ENCODE data around the gene AGBL3.
"Not testable (repeated sequence)": the region's sequence is repeated elsewhere in the genome, so short reads cannot be mapped to it uniquely, and the experiment has no call there.

The AGBL3 gene

DNA sequence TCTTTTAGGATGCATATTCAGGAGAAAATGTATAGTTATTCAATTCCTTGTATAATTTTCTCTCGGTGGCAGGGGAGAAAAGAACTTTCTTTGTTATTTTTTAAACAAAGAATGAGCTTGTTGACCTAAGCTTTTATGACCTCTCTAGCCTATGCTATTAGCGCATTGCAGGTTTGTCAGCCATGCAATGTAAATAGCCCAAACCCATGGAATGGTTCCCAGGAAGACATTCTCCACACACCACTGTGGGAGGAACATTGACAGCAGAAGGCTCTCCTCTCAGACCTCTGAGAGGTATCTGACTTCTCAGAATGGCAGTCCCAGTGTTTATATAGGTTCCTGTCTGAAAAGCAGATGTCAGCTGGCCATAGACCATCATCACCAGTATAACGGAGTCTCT, 19.6 kb upstream of the AGBL3 start:
- DNase-seq: peak; percentile 40

GRCh38 chr7:134968110-134968509, 18.2 kb upstream of the AGBL3 start:
- DNase-seq: no peak

- not testable (repeated sequence) for DNase-seq
These were observed 4.7 kb upstream of the AGBL3 start for GRCh38 chr7:134981645-134982044.

DNA sequence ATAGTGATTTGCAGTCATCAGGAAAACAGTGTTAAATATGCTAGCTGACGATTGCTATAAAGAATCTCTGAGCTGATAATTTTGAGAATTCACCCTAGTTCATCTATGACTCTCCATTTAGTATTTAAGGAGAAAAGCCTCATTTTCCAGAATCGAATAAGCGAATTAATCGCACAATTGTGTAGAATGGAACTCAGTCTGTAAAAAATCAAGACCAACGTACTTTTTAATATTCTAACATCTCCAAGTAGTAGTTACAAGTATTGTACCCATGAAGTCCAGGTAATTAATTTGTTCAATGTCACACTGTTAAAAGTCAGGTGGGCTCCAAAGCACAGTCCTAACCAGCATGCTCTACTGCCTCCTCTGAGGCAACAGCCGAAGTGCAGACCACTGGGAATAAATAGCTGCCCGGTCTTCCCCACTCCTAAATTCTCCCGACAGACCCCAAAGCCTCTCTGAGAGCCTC, 380 bp upstream of the AGBL3 start:
- DNase-seq: no peak

DNA sequence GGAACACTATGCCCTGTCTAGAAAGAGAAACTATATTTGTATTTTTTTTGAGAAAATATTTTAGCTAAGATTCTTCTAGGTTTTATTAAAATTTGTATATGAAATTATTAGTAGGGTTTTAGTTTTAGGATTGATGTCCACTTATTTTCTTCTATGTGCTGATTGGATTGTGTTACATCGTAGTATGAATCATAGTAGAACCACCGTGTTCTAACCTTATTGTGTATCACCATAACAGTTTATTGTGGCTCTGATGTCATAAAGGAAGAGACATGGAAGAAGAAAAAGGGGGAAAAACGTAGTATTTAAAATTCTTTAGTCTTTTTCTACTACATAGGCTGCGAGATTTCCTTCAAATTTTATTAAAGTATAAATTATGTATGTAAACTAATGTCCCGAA, 1.9 kb downstream of the AGBL3 start:
- no peak for DNase-seq

- DNase-seq: no peak
These were observed 5.4 kb downstream of the AGBL3 start for GRCh38 chr7:134991469-134992339.

- DNase-seq: no peak
These were observed 6.4 kb downstream of the AGBL3 start for GRCh38 chr7:134992626-134993179.

DNA sequence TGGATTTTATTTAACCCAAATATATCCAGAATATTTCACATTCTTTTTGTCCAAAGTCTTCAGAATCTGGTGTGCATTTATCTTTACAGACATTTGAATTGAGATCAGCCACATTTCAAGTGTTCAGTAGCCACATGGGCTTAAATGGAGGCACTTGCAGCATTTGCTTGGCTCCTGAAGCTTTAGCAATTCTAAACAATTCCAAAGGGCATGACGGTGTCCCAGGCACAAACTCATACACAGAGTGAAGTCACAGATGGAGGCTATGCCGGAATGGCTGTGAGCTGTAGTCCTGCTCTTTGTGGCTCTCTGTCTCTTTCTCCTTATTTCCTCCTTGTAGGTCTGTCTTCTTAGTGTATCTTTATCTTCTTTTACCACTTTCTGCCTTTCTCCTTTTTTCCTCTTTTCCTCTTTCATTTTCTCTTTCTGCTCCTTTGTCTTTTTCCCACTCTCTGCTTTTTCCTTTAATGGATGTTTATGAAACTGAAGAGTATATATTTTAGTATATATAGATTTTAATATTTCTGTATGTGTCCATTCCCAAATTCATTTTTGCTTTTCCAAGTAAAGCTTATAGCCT, 7.7 kb downstream of the AGBL3 start:
- no peak for DNase-seq

- DNase-seq: no peak
These were observed 9.2 kb downstream of the AGBL3 start for GRCh38 chr7:134995239-134996096.

- no peak for DNase-seq
These were observed 9.8 kb downstream of the AGBL3 start for GRCh38 chr7:134996097-134996550.

GRCh38 chr7:134997214-134997885, 11.0 kb downstream of the AGBL3 start:
- no peak for DNase-seq

DNA sequence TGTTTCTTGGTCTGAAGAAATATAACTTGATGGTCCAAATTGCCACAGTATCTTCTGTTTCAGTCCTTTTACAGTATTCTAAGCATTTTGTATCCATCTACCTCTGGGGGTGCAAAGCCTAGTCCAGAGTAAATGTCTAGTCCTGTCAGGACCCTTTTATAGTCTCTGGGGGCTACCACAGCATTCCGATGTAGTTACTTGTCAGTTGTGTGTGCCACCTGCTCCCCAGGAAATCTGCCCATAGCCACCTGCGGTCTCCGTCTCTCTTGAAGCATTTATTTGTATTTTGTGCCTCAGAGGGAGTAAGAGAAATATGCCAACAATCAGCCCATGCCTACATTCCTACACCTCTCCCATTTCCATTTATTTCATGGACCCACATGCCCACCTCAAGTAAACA, 12.8 kb downstream of the AGBL3 start:
- no peak for DNase-seq

DNA sequence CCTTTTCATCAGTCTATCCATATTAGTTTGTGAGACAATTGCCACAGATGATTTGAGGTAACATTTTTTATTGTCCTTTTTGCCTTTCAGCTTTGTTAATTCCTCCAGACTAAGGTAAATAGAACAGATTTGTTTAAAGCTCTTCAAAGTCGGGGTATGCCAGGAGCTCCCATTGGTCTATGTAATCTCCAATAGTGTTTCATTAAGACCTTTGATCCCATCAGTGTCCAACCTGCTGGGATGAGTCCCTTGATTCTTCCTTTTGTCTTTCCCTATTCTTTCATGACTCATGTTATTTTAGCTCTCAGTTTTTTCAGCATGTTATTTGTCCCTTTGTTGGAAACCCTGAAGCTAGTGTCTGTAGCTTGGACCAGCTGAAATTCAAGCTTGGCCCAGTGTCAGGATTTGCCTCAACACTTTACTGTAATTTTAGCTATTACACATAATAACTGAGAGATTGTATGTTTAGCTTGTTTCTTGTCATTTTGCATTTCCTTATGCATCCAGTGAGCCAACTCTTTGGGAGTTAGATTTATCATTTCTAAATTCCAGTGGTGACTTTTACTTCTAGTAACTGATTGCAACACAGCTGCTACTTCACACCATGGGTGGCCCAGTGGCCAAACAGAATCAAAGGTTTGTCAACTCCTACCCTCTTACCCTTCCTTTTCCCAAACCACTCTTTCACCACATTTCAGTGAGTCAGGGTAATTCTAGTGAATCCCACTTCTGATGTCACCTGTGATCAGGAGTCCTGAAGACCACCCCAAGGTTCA, 15.3 kb downstream of the AGBL3 start:
- DNase-seq: no peak

DNA sequence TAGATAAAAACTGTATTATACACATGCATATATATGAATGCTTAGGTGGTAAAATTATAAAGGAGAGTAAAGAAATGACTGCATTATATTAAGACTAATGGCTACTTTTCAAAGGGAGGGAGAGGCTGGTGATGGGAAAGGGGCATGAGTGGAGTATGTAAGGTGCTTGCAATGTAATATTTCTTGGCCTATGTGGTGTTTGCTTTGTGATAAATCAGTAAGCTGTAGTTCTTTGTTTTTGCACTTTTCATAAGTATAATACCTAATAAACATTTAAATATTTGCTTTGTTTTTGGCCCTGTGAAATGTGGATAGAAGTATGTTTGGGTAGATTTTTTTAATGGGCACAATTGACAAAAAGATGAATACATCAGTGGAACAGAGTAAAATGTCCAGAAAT, 25.9 kb downstream of the AGBL3 start:
- DNase-seq: no peak

DNA sequence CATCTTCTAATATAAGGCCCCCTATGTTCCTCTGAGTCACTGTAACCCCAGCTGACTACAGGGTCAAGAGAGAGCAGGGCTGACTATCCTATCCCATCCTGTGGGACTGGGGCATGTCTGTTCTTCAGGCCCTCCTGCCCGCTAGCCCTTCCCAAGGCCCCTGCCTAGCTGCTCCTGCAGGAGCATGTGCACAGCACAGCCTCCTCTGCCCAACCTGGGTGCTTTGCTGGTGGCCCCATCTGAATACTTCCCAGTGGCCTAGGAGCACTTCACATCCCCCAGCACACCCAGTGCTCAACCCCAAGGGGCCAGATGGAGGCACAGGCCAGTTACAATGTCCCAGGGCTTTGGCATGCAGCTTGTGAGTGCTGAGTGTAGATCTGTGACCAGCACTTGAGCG, 37.3 kb downstream of the AGBL3 start:
- no peak for DNase-seq

DNA sequence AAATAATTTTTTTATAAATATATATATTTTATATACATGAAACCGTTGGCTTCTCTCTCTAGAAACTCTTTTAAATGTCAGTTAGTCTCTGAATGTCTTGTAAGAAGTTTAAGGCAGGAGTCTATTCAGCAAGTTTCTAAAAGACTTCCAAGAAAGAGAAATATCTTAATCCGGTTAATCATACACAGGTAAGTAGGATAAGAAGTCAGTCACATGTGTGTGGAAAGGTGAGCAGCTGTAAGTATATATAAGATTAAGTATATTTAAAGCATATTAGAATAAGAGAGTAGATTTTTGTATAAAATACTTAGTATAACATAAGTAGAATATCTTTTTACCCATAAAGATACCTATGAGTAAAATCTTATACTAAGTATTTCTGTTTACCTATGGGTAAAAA, 48.9 kb downstream of the AGBL3 start:
- DNase-seq: no peak

- DNase-seq: not testable (repeated sequence)
These were observed 80.7 kb downstream of the AGBL3 start for GRCh38 chr7:135067017-135067416.

DNA sequence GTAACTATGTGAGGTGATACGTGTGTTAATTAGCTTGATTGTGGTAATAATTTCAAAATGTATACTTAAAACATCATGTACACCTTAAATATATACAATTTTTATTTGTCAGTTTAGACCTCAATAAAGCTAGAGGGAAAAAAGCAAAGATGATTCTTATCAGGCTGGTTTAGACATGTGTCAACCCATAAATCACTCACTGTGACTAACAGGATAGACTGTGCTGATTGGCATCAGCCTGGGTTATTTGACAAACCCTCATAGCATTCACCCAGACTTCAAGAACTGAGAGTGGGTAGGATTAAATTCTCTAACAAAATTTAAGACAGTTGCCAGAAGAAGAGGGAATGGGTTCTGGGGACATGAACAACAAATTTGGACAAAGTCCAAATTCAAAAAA, 87.8 kb downstream of the AGBL3 start:
- DNase-seq: no peak

DNA sequence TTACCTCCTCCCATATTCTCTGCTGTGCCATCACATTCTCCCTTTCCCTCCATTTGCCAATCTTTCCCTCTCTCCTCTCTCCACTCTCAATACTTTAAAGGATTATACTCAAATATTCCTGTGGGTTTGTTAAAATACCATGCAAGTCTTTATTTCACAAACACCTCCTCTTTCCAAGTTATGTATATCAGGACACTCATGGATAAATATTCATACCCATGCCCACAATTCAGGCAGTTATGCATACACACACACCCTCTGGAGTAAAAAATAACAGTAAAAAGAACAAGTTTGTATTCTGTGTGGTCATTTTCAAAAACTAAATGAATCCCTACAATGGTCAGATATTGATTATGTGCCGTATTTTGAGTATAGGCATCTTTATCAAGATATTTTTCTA, 88.2 kb downstream of the AGBL3 start:
- DNase-seq: no peak

DNA sequence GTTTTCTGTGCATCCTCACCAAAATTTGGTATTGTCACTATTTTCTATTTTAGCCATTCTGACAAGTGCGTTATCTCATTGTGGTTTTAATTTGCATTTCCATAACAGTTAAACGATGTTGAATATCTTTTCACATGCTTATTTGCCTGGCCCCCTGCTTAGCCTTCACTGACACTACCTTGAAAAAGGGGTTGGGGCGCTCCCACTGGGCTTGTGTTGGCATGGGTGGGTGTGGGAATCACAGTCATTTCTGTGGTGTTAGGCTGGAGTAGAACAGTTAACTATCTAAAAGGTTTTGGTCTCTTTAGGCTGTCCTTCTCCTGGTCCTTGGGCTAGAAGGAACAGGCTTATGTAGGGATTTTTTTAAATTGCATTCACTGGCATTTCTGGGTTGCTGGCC, 89.4 kb downstream of the AGBL3 start:
- no peak for DNase-seq

GRCh38 chr7:135076882-135077281, 90.6 kb downstream of the AGBL3 start:
- DNase-seq: no peak

- no peak for DNase-seq
These were observed 91.3 kb downstream of the AGBL3 start for GRCh38 chr7:135077642-135078041.

Measured in NCI-H345 (cell line).